ENCODE results near the gene RASA3.
"Not testable (repeated sequence)": the region's sequence is repeated elsewhere in the genome, so short reads cannot be mapped to it uniquely, and the experiment has no call there.

Gene RASA3

DNA sequence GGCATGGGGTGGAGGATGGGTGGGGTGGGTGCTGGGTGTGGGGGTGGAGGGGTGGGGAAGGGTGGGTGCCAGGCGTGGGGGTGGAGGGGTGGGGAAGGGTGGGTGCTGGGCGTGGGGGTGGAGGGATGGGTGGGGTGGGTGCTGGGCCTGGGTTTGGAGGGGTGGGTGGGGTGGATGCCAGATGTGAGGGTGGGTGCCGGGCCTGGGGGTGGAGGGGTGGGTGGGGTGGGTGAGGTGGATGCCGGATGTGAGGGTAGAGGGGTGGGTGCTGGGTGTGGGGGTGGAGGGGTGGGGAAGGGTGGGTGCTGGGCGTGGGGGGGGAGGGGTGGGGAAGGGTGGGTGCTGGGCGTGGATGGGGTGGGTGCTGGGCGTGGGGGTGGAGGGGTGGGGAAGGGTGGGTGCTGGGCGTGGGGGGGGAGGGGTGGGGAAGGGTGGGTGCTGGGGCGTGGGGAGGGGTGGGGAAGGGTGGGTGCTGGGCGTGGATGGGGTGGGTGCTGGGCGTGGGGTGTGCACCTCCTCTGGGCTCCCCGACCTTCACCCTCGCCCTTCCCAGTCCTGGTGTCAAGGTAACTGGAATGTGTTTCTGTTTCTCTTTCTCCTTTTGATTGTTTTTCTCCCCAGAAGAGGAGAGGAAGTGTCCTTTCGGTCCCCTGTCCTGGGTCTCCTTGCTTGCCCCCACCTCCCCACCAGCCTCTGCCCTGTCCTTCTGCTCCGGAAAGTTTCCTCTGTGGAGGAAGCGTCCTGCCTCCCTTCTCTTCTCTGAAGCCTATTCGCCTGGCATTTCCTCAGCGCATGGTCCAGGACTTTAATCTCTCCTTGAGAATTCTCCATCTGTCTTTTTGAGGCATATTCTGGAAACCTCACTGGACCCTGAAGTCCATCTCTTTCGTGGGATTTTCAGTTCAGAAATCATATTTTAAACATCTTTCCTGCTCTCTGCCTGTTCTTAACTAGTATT, 23.8 kb upstream of the RASA3 start:
- no peak for DNase-seq (ENCODE audit: low spot score)

DNA sequence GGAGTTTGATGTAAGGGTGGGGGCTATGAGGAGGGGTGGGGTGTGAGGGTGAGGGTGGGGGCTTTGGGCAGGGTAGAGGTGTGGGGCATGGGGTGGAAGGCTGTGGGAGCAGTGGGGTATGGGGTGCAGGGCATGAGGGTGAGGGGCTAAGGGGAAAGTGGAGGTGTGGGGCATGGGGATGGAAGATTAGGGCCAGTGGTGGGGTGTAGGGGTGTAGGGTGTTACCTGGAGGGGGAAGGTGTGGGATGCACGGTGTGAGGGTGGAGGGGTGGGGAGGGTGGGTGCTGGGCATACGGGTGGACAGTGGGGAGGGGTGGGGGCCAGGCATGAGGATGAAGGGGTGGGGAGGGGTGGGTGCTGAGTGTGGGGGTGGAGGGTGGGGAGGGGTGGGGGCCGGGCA, 22.9 kb upstream of the RASA3 start:
- DNase-seq (ENCODE audit: low spot score), result no peak

DNA sequence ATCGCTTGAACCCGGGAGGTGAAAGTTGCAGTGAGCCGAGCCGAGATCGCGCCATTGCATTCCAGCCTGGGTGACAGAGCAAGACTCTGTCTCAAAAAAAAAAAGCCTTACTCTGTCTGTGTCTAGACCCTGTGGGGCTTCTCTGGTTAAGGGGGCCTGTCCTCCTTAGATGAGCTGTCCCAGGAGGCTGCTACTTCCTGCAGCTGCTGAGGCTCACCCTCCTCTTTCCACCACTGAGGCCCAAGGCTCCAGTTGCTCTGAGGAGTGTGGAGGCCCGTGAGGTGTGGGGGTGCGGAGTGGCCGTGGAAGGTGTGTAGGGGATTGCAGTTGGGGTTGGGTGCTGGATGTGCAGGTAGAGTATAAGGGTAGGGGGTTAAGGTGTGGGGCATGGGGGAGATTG, 22.1 kb upstream of the RASA3 start:
- no peak for DNase-seq (ENCODE audit: low spot score)

DNA sequence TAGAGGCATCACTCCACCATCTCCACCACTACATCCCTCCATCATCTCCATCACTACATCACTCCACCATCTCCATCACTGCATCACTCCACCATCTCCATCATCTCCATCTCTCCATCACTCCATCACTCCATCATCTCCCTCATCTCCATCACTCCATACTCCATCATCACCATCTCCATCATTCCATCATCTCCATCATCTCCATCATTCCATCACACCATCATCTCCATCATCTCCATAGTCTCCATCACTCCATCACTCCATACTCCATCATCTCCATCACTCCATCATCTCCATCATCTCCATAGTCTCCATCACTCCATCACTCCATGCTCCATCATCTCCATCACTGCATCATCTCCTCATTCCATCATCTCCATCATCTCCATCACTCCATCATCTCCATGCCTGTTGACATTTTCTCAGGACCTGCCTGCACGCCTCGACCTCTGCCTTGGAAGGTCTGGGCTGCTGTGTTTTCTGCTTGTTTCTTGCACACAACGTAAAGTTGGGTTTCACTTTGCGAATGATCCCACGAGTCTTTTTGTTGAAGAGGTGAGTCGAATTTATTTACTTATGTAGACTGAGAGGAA, 21.2 kb upstream of the RASA3 start:
- DNase-seq (ENCODE audit: low spot score), result no peak

DNA sequence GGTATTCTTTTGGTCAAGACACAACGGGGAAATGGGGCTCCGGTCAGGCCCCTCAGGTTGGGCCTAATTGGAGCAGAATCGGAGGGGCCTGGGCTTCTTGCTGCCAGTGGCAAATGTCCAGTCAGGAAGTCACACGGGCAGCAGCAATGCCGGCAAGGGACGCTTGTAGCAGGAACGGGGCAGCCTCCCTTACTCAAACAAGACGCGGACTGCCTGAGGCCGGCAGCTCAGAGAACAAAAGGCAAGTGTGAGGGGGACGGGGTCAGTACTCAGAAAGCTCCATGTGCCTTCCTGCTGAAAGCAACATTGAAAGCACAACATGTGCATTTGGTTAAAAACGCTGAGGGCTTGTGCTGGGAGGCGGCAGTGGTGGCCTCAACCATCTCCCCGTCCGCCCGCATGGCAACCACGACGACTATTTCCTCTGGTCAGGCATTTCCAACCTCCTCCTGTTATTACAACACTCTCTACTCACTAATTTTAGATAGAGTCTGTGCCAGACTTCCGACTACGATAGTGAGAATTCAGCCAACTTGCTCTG, 20.5 kb upstream of the RASA3 start:
- DNase-seq (ENCODE audit: low spot score), result no peak

DNA sequence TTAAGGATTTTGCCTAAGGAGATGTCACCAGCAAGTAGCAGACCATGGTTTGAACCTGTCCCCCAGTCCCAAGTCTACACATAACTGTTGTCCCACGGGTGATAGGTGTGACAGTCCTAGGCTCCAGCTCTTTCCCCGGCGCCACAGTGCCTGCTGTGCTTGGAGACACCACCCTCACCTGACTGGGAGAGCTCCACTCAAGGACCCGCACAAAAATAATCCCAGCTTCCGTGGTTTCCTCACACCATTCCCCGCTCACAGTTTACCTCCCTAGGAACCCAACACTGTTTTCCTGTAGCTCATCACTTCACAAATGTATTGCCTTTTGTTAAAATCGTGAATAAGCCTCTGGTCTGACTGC, 19.8 kb upstream of the RASA3 start:
- DNase-seq (ENCODE audit: low spot score), result no peak

DNA sequence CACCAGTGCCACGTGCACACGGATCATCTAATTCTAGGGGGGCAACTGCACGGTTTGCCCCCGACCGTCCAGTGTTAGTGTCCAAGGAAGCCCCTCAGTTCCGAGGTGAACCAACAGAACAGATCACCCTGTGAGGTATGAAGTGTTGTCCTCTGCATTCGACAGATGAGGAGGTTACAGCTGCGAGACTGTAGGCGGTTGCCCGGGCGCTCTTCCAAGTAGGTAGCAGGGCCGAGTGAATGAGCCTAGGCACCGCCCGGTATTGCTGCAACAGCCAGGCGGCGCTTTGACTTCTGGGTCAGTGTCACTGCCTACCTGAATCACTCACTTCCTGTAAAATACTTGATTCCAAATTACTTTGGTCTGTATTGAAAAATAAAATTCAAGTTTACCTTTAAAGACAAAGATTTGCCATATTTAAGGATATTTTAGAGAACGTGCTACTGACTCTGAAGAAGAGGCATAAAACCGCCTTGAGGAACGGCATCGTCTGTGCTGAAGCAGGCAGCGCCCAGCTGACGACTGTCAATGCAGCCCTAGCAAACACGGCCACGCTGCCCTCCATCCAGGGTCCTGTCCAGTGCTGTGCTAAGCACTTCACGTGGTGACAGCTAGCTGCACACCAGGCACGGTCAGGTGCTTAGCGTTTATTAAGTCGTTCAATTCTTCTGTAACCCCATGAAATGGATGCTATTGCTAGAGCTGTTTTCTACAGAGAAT, 19.3 kb upstream of the RASA3 start:
- peak; percentile 78 for DNase-seq (ENCODE audit: low spot score)

DNA sequence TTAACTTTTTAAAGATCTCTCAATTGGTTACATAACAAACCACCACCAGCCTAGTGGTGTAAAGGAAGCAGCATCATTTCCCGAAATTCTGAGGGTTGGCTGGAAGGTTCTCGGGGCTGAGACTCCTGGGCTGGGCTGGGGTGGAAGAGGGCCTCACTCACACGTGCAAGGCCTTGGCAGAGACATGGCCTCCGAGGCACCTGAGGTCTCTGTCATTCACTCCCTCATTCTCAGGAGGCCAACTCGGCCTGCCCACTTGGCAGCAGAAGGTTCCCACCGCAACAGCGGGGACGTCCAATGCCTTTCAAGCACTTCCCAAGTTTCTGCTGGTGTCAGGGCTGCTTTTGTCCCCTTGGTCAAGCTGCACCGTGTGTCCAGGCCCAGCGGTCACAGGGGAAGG, 18.6 kb upstream of the RASA3 start:
- no peak for DNase-seq (ENCODE audit: low spot score)

DNA sequence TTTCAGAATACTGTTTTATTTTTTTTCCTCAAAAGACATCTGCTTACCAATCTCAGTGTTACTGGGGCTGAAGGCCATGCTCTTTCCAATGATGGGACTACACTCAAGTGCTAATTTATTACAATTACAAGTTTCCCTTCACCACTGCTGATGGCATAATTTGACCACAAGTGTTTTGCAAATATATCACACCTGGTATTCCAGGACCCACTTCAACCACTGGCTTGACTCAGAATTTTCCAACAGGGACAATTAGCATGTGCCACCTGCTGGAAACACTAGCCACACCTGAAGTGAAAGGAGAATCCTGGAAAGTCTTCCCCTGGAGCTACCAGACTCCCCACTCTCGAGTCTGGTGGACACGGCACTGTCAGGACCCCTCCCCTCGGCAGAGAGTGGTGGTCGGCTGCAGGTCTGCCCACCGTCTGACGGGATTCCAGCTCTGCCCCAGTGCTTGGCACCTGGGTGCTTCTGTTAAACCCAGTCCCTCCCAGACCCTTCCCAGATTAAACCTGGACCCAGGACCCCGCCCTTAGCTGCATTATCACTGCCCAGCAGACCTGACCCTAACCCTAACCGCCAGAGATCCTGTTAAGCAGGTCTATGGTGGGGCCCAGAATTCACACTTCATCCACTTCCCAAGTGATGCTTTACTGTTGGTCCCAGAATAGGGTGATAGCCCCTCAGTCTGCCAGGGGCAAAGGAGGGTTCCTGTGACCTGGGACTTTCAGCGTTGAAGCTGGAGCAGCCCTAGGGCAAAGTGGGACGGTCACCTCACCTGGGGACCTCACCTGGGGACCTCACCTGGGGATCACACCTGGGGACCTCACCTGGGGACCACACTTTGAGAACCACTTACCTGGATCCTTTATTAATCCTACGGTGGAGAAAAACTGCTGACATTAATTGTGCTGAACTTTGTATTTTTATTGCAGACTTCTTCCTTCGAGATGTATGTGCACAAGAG, 17.6 kb upstream of the RASA3 start:
- peak; percentile 57 for DNase-seq (ENCODE audit: low spot score)

DNA sequence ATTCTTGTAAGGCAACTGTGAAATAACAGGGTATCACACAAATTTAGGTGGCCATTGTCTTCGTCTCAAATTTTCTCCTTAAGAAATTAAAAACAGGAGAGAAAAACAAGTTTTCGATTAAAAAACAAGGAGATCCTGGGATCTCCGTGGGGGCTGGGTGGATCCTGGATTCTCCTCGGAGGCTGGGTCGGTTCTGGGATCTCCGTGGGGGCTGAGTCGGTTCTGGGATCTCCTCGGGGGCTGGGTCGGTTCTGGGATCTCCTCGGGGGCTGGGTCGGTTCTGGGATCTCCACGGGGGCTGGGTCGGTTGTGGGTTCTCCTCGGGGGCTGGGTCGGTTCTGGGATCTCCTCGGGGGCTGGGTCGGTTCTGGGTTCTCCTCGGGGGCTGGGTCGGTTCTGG, 16.5 kb upstream of the RASA3 start:
- DNase-seq (ENCODE audit: low spot score), result not testable (repeated sequence)

DNA sequence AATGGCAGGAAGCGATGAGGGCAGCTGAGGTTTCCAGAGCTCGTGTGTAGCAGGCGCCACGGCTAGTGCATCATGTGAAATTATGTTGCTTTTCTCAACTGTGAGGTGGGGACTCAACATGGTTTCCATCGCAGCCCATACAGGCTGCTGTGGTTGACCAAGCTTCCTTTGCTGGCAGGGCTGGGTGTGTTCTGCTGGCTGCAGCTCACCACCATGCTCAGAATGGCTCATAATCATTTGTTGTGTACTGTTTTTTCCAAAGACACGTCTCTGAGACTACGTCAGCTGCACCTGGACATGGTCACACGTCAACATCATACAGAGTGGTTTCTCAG, 16.1 kb upstream of the RASA3 start:
- DNase-seq (ENCODE audit: low spot score), result peak; percentile 47

DNA sequence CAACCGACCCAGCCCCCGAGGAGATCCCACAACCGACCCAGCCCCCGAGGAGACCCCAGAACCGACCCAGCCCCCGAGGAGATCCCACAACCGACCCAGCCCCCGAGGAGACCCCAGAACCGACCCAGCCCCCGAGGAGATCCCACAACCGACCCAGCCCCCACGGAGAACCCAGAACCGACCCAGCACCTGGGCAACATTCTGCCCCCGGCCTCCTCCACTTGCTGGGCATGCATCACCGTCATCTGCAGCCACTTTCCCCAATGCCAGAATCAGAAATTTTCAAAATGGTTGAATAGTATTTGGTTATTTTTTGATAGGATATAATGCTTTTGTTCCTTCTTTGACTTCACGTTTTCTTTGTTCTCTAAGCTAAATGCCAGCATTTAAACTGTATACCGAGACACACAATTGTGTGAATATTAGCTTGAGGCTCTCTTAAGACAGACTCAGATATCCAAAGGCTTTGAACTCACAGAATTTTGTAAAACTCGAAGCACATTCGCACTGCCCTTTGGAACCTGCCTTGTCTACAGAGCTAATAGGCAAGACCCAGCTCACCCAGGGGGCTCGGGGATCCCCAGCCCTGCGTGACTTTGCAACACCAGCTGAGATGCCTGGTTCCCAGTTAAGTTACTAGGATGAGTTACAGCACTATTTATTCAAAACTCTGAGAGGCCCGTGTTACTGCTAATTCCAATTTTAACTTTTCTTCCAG, 15.5 kb upstream of the RASA3 start:
- DNase-seq (ENCODE audit: low spot score), result no peak

DNA sequence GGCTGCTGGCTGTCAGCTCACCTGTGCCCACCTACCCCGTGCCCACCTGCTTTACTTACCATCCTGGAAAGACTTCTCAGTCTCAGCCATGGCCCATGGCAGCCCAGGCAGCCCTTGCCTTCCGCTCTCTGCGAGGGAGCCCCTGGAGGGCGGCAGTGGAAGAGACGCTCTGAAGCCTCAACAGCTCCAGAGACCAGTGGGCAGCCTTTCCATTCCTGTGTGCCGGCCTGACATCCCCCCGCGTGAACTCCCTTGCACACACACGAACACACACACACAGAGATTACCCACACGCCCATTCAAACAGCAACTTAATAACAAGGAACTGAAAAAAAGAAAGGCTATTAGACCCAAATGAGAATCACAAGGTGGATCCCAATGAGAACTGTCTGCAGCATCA, 14.2 kb upstream of the RASA3 start:
- no peak for DNase-seq (ENCODE audit: low spot score)

DNA sequence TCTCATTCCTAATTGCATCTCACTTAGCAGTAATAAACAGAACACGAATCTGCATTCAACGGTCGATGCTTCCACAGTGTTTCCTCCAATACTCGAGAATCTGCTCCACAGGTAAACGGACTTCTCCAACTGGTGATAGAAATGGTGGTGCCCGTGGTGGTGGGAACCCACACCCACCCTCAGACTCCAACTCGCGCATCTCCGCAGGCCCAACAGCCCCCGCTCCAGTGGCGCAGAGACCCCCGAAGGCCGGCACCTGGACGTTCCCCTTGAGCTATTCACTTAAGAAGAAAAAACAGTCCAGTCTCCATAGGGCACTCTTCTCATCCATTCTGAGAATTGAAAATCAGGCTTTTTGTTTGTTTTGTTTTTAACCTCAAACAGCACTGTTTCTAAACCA, 13.8 kb upstream of the RASA3 start:
- DNase-seq (ENCODE audit: low spot score), result no peak

DNA sequence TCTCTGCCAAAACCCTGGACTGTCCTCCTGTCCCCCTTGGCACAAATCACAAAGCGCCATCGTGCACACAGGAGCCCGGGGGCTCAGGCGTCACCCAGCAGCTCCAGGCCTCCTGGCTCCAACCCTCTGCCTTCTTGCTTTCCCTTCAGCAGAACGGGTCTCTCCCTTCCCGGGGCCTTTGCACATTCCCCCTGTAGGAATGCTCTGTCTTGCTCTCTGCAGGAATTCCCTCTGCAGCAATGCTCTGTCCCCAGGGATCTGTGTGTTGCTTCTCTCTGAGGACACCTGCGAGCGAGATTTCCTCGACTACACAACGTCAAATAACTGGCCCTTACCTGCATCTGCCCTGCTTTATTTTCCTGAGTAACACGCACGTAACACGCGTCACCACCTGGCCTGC, 13.3 kb upstream of the RASA3 start:
- DNase-seq (ENCODE audit: low spot score), result no peak

DNA sequence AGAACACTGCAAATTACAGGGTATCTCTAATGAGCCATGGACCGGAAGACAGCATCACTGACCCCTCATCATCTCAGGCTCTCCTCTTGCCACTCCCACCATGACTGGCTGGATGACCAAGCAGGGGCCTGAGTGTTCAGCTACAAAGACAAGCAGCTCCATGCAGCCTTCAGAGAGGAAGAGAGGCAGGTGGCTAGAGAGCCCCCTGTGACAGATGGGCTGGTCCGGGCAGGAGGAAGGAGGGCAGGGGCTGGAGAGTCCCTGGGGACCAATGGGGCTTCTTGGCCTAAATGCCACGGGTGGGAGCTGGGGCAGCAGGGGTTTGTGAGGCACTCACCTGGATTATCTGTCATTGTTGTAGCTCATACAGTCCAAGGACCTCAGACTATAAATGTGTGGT, 12.8 kb upstream of the RASA3 start:
- DNase-seq (ENCODE audit: low spot score), result no peak

DNA sequence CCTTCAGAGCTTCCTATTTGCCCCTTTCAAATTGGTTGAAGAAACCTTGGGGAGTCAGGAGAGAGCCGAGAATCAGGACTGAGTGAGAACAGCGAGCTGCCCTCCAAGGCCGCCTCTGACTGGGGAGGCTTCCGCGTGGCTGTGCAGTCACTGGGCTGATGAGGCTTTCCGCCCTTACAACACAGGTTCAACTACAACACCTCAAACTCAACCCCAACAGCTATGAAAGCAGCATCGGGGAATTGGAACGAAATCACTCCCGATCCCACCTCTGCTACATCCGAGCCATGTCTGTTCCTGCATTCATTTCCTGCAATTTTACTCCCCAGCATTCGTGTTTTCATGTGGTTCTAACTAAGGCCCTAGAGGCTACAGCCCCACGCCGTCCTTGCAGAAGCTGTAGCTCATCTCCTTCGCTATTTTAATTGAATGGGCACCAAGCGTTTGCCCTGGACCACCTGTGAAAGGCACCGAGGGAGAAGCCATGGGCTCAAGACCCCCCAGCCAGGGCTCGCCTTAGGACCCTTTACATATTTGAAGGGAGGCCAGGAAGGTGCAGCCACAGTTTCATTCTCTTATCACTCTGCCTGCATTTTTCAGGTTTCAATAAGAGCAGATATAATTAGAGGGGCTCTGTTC, 12.3 kb upstream of the RASA3 start:
- no peak for DNase-seq (ENCODE audit: low spot score)

DNA sequence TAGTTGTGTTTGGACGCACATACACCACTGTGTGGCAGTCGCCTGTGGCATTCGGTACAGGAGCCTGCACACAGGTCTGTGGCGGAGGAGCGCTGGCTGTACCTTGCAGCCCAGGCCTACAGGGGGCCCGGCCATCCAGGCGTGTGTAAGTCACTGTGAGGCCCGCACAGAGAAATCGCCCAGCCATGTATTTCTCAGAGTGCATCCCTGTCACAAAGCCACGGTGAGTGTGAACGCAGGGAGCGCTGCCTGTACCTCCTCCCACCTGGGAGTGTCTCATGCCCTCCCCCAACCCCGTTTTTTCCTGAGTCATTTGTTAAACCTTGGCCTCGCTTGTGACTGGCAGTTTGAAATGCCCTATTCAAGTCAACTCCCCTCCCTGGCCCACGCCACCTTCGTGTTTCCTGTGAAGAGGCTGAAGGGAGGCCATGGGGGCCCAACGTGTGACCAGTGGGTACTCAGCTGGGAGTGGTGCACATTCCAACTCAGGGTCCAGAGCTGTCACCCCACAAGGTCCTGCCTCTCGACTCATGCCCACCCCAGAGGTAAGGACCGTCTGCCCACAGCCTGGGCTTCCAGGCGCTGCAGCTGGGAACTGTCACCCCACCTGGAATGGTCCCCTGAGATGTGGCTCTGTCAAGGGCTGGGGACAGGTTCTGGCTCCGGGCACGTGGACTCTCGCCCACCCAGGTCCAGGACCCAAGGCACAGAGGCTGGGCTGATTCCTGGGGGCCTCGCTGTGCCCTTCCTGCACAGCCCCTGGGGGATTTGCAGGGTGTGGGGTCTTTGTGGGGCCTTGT, 11.6 kb upstream of the RASA3 start:
- DNase-seq (ENCODE audit: low spot score), result peak; percentile 69

DNA sequence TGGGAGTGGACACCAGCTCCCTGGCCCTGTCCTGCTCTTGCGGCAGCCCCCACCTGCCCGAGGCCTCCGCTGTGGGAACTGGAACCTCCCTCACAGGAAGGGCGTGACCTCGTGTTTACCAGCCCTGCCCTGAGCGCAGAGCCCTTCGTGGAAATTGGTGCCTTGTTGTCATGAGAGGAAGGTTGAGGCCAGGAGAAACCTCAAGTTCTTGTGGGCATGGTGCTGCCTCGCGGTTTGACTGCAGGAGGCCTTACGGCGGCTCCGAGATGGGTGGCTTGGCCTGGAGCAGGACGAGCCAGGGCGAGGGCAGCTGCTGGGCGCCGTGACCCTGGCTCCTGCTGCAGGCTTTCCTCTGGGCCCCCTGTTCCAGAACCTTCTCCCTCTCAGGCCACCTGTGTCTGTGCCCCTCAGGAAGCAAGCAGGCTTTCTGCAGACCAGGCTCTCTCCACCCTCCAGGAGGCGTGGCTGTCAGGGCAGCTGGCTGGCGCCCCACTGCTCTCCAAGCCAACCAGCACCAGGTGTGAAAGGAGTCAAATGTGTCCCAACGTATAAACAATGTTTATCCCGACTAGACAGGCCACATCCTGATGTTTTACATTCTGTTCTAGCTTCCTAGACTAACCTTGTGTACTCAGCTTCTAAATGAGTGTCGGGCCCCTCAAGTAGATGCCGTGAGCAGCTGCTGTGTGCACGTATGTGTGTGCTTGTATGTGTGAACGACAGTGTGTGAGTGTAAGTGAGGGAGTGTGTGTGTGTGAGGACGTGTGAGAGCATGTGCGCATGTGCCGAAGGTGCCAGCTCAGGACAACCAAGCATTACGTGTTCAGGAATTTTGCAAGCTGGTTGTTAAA, 10.4 kb upstream of the RASA3 start:
- DNase-seq (ENCODE audit: low spot score), result peak; percentile 66

Measured in SW480 (cell line).